PC-9 (cell line): ENCODE measurements around the gene RNASE7. TPM values are rescaled to one million over a fixed set of nuclear protein-coding genes. Genes with fewer than 3 reads are reported as not detected.

Source experiments
- BruUV-seq: library from RNA; stranded (reverse); fragments of 400-500 nt; replicated peaks from 2 replicates; lab custom pipeline; 2021; lab: Mats Ljungman, UMichigan
- CTCF ChIA-PET: fragments of 300-600 bp; sonication (Branson Sonifier 250); formaldehyde crosslinking; loops from one replicate; lab custom pipeline; 2022; ENCODE audit warnings: antibody characterized with exemption; lab: Charles Lee
- POLR2A ChIA-PET: fragments of 300-600 bp; sonication (Branson Sonifier 250); formaldehyde crosslinking; loops from one replicate; lab custom pipeline; 2022; ENCODE audit warnings: antibody characterized with exemption; ENCODE audit not compliant: unreplicated experiment; lab: Charles Lee
- DNase-seq, 2 experiments: peaks; one replicate each; pipeline versions ENCODE4 v3.0.0 to v3.0.0-alpha.2; 2015 to 2022; ENCODE audit warnings: mixed read lengths in 1 of 2
- H2AFZ ChIP-seq: fragments of 200-600 bp; sonication (generic); 2 replicates; pipeline ENCODE4 v1.8.1; 2017; ENCODE audit warnings: antibody characterized with exemption
- H3F3A ChIP-seq: fragments of 200-600 bp; sonication (generic); 2 replicates; pipeline ENCODE4 v1.8.1; 2017; ENCODE audit warnings: antibody characterized with exemption, mild to moderate bottlenecking, low read depth; ENCODE audit not compliant: insufficient read depth
- H3K27ac ChIP-seq: fragments of 200-600 bp; sonication (generic); 2 replicates; pipeline ENCODE4 v1.6.1; 2016; ENCODE audit warnings: mixed run types
- H3K27me3 ChIP-seq: fragments of 200-600 bp; sonication (generic); 2 replicates; pipeline ENCODE4 v1.6.1; 2016; ENCODE audit warnings: low read depth, mixed run types; ENCODE audit not compliant: insufficient read depth
- H3K36me3 ChIP-seq: fragments of 200-600 bp; sonication (generic); 2 replicates; pipeline ENCODE4 v1.6.1; 2016; ENCODE audit warnings: low read depth, mixed run types
- H3K4me1 ChIP-seq: fragments of 200-600 bp; sonication (generic); replicated peaks from 2 replicates; pipeline ENCODE4 v1.6.1; 2016; ENCODE audit warnings: mixed run types; ENCODE audit not compliant: insufficient read depth
- H3K4me2 ChIP-seq: fragments of 200-600 bp; sonication (generic); 2 replicates; pipeline ENCODE4 v1.6.1; 2017; ENCODE audit warnings: mixed run types
- H3K4me3 ChIP-seq: fragments of 200-600 bp; sonication (generic); 2 replicates; pipeline ENCODE4 v1.6.1; 2016; ENCODE audit warnings: mixed run types
- H3K79me2 ChIP-seq: fragments of 200-600 bp; sonication (generic); 2 replicates; pipeline ENCODE4 v1.6.1; 2017; ENCODE audit warnings: low read depth, mixed run types
- H3K9me2 ChIP-seq: fragments of 200-600 bp; sonication (generic); 2 replicates; pipeline ENCODE4 v1.8.1; 2017; ENCODE audit warnings: mild to moderate bottlenecking; ENCODE audit not compliant: insufficient read depth
- H3K9me3 ChIP-seq: fragments of 200-600 bp; sonication (generic); 2 replicates; pipeline ENCODE4 v1.8.1; 2016; ENCODE audit warnings: low read depth; ENCODE audit not compliant: insufficient read depth
- H4K20me1 ChIP-seq: fragments of 200-600 bp; sonication (generic); 2 replicates; pipeline ENCODE4 v1.8.1; 2017; ENCODE audit not compliant: insufficient read depth
- CTCF ChIP-seq: fragments of 200-600 bp; sonication (generic); conservative IDR thresholded peaks from 2 replicates; pipeline ENCODE4 v1.6.1; 2017; ENCODE audit warnings: mixed run types, antibody characterized with exemption, mild to moderate bottlenecking, moderate library complexity
- EZH2 ChIP-seq: fragments of 200-600 bp; sonication (generic); IDR thresholded peaks from 2 replicates; pipeline ENCODE4 v1.8.0; 2017; ENCODE audit warnings: antibody characterized with exemption, low read depth
- intact Hi-C: fragments of 100-400 bp; cut with micrococcal nuclease; formaldehyde crosslinking; loops from one replicate; pipeline ENCODE4 v1.10.0; 2022; ENCODE audit not compliant: unreplicated experiment
- total RNA-seq: library from RNA; stranded (reverse); gene quantifications from 2 replicates; pipeline ENCODE4 v1.2.3, GENCODE V29; 2021

RNASE7 gene
- total RNA-seq, 1 experiment from 2014 or later = not detected

DNA sequence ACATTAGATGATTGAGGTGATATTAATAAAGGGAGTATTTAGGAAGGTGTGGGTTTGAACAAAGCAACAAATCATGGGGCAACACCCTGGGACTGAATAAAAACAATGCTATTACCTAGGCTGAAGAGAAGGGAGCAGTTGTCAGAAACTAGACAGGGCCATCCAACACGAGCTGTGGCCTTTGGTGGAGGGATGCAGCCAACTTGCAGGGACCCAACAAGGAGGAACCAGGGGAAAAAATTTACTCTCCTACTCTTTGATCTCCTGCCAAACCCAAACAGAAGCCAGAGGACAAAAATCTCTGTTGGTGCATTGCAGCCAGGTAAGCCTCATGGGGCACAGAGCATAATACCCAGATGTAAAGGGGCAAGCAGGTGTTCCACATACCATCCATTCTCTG, 31.0 kb upstream of the RNASE7 start:
- H4K20me1 ChIP-seq = no peaks in the 10 kb centered on the region
- no peaks in the 10 kb centered on the region for H3K79me2 ChIP-seq
- H3K4me3 ChIP-seq = no peak overlapping the region
- POLR2A ChIA-PET = no interaction called here
- DNase-seq = no peak
- H3K27ac ChIP-seq = no peak overlapping the region
- no peaks in the 10 kb centered on the region for H3F3A ChIP-seq
- H3K4me1 ChIP-seq = no peaks in the 10 kb centered on the region
- no peaks in the 10 kb centered on the region for H3K9me2 ChIP-seq
- BruUV-seq = no TSS peak
- CTCF ChIA-PET = no interaction called here
- intact Hi-C loops = loop anchor here (10.0 kb wide), 1 partner anchor 54 kb away; no protein-coding TSS in a partner anchor
- no peak overlapping the region for H2AFZ ChIP-seq
- H3K27me3 ChIP-seq = no peaks in the 10 kb centered on the region
- H3K9me3 ChIP-seq = no peaks in the 10 kb centered on the region
- TF ChIP-seq EZH2 (no peak), CTCF (no peak)
- H3K36me3 ChIP-seq = no peaks in the 10 kb centered on the region
- no peak overlapping the region for H3K4me2 ChIP-seq

- Histone ChIP-seq H3K36me3 (no peaks in the 10 kb centered on the region), H3K4me1 (no peaks in the 10 kb centered on the region), H3K27me3 (no peaks in the 10 kb centered on the region), H2AFZ (no peak overlapping the region), H3K4me3 (no peak overlapping the region), H3K27ac (no peak overlapping the region), H3K9me3 (no peaks in the 10 kb centered on the region), H4K20me1 (no peaks in the 10 kb centered on the region), H3K79me2 (no peaks in the 10 kb centered on the region), H3K9me2 (no peaks in the 10 kb centered on the region), H3F3A (no peaks in the 10 kb centered on the region), H3K4me2 (no peak overlapping the region)
- TF ChIP-seq CTCF (peak; percentile 83), EZH2 (no peak)
- BruUV-seq = no TSS peak
- DNase-seq = peak; percentile 55 to 69
- ChIA-PET CTCF (interaction anchor here (0.5 to 2.5 kb wide), 13 partner anchors 9 to 269 kb away, joined by 3 to 20 read pairs (median 4); partner anchors contain the start of genes ARHGEF40 and SLC39A2), POLR2A (interaction anchor here (0.7 to 0.8 kb wide), 2 partner anchors 17 to 588 kb away, joined by 6 to 17 read pairs; no protein-coding TSS in a partner anchor)
- intact Hi-C loops = loop anchor here (1.0 to 10.0 kb wide), 3 partner anchors 26 to 90 kb away; no protein-coding TSS in a partner anchor
These were observed 27.4 kb upstream of the RNASE7 start for GRCh38 chr14:21014761-21015190.

- BruUV-seq = no TSS peak
- no peaks in the 10 kb centered on the region for H3F3A ChIP-seq
These were observed 26.9 kb upstream of the RNASE7 start for GRCh38 chr14:21015312-21015711.

More at GRCh38 chr14:21015312-21015711, 26.9 kb upstream of the RNASE7 start:
- H3K27ac ChIP-seq = no peak overlapping the region
- no peaks in the 10 kb centered on the region for H3K9me3 ChIP-seq
- no peaks in the 10 kb centered on the region for H4K20me1 ChIP-seq
- H3K4me1 ChIP-seq = no peaks in the 10 kb centered on the region
- intact Hi-C loops = loop anchor here (10.0 kb wide), 1 partner anchor 49 kb away; no protein-coding TSS in a partner anchor
- no peaks in the 10 kb centered on the region for H3K9me2 ChIP-seq
- H3K36me3 ChIP-seq = no peaks in the 10 kb centered on the region
- no peaks in the 10 kb centered on the region for H3K79me2 ChIP-seq
- no peak overlapping the region for H3K4me3 ChIP-seq
- H3K27me3 ChIP-seq = no peaks in the 10 kb centered on the region
- ChIA-PET CTCF (interaction anchor here (0.5 to 2.5 kb wide), 12 partner anchors 9 to 268 kb away, joined by 3 to 20 read pairs (median 4); partner anchors contain the start of gene ARHGEF40), POLR2A (no interaction called here)
- DNase-seq = no peak
- H3K4me2 ChIP-seq = no peak overlapping the region
- no peak overlapping the region for H2AFZ ChIP-seq
- TF ChIP-seq EZH2 (no peak), CTCF (no peak)
